ENCODE results near the gene TTC12. TPM values are rescaled to one million over a fixed set of nuclear protein-coding genes. Genes with fewer than 3 reads are reported as not detected.

TTC12 gene
- total and polyA plus RNA-seq, 9 of the 15 experiments (the other 6 are each of a cell fraction or from before 2014, with no cell fraction given): 5.1 to 19.9 (median 13.4) TPM

DNA sequence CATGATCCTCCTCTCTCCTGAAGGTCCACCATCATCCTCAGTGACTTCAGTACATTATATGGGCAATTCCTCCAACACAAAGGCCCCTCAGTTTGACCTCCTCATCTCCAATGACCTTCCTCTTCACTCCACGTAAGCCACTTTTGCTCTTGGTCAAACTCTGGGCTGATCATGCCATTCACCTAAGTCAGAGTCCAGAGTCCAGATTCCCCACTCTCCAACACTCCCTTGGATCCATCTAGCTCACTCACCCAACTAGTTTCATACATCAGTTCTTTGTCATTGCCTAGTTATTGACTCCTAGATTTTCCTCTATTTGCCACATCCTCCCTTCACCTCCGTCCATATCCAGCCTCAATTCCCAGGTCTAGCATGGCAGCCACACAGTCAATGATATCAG is 30.5 kb upstream of the TTC12 start:
- no peaks in the 10 kb centered on the region for H3K36me3 ChIP-seq (ENCODE audit: control insufficient read depth, insufficient read depth, low read length)
- no peaks in the 10 kb centered on the region for H3K9me1 ChIP-seq (ENCODE audit: control insufficient read depth, insufficient read depth, low read length)
- no peaks in the 10 kb centered on the region for H4K20me1 ChIP-seq (replicated peaks; ENCODE audit: control insufficient read depth, insufficient read depth, low read length)
- in situ Hi-C loops (cut with MboI) (loop anchor here (10.0 kb wide), 1 partner anchor 699 kb away; no protein-coding TSS in a partner anchor), intact Hi-C loops (cut with micrococcal nuclease) (no loop called here)
- ChIA-PET POLR2A (no interaction called here), CTCF (ENCODE audit: low intra/inter-chr PET ratio) (no interaction called here)
- peaks cover 0 to 31% of the 10 kb centered on the region in 2 experiments; a peak in 3 of 5 replicates for H3K27me3 ChIP-seq (ENCODE audit: control insufficient read depth in 2 of 2, insufficient read depth in 2 of 2, low read length in 2 of 2)
- H3K9me3 ChIP-seq (replicated peaks; ENCODE audit: control insufficient read depth, insufficient read depth, low read depth, low read length): no peaks in the 10 kb centered on the region
- TF ChIP-seq CC2D1A (IDR thresholded peaks at IDR 0.05): no peak
- TF ChIP-seq, protein P1, sequence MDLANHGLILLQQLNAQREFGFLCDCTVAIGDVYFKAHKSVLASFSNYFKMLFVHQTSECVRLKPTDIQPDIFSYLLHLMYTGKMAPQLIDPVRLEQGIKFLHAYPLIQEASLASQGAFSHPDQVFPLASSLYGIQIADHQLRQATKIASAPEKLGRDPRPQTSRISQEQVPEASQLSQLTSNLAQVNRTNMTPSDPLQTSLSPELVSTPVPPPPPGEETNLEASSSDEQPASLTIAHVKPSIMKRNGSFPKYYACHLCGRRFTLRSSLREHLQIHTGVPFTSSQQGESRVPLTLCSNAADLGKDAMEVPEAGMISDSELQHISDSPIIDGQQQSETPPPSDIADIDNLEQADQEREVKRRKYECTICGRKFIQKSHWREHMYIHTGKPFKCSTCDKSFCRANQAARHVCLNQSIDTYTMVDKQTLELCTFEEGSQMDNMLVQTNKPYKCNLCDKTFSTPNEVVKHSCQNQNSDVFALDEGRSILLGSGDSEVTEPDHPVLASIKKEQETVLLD (IDR thresholded peaks at IDR 0.05): no peak
- TF ChIP-seq, protein P2, sequence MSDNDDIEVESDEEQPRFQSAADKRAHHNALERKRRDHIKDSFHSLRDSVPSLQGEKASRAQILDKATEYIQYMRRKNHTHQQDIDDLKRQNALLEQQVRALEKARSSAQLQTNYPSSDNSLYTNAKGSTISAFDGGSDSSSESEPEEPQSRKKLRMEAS (CRISPR knock-in tag; IDR thresholded peaks at IDR 0.05): no peak
- no peak for TF ChIP-seq PTRF (tag; IDR thresholded peaks at IDR 0.05)
- no peak for TF ChIP-seq ADNP (tag; IDR thresholded peaks at IDR 0.05)
- no peak for TF ChIP-seq CBX2 (IDR thresholded peaks at IDR 0.05; ENCODE audit: insufficient read depth, low read length, poor library complexity, severe bottlenecking)
- no peak for TF ChIP-seq STAT5A (IDR thresholded peaks at IDR 0.05; ENCODE audit: borderline replicate concordance, low read length)
- no peak for TF ChIP-seq RBM39 (optimal IDR thresholded peaks at IDR 0.05; ENCODE audit: low read depth, low read length)
- TF ChIP-seq, protein P3, sequence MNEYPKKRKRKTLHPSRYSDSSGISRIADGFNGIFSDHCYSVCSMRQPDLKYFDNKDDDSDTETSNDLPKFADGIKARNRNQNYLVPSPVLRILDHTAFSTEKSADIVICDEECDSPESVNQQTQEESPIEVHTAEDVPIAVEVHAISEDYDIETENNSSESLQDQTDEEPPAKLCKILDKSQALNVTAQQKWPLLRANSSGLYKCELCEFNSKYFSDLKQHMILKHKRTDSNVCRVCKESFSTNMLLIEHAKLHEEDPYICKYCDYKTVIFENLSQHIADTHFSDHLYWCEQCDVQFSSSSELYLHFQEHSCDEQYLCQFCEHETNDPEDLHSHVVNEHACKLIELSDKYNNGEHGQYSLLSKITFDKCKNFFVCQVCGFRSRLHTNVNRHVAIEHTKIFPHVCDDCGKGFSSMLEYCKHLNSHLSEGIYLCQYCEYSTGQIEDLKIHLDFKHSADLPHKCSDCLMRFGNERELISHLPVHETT (CRISPR knock-in tag; conservative IDR thresholded peaks at IDR 0.05 in 1 of 2, IDR thresholded peaks at IDR 0.05 in 1 of 2): no peak
- TF ChIP-seq CBX5 (IDR thresholded peaks at IDR 0.05; ENCODE audit: borderline replicate concordance, low read depth): no peak
- TF ChIP-seq BDP1 (IDR thresholded peaks at IDR 0.05; ENCODE audit: insufficient read depth, insufficient read length): no peak
- TF ChIP-seq GABPB1 (CRISPR knock-in tag; IDR thresholded peaks at IDR 0.05): no peak
- no peak for TF ChIP-seq ZNF140 (CRISPR knock-in tag; IDR thresholded peaks at IDR 0.05)
- no peak for TF ChIP-seq ZNF146 (CRISPR knock-in tag; IDR thresholded peaks at IDR 0.05; ENCODE audit: unreplicated experiment)
- TF ChIP-seq ZNF184 (CRISPR knock-in tag; IDR thresholded peaks at IDR 0.05): no peak
- TF ChIP-seq CBFA2T2 (conservative IDR thresholded peaks at IDR 0.05): no peak
- TF ChIP-seq KLF6 (CRISPR knock-in tag; IDR thresholded peaks at IDR 0.05; ENCODE audit: borderline replicate concordance): no peak
- TF ChIP-seq HDGF (IDR thresholded peaks at IDR 0.05): no peak
- no peak for TF ChIP-seq SPI1 (IDR thresholded peaks at IDR 0.05; ENCODE audit: borderline replicate concordance, low read depth, low read length)
- 0% methylated on average over 2 of the region's 2 CpGs for WGBS (ENCODE audit: insufficient coverage, low coverage, missing lambda C conversion rate)
- H3K4me3 ChIP-seq: no peak overlapping the region
- no peaks in the 10 kb centered on the region for H3K79me2 ChIP-seq (ENCODE audit: control insufficient read depth, insufficient read depth, low read length)
- H2AFZ ChIP-seq (ENCODE audit: low read depth, low read length): no peak overlapping the region
- DNase-seq (ENCODE audit: extremely low read depth in 1 of 4, low spot score in 3 of 4) (no peak), FAIRE-seq (no peak), ATAC-seq (no peak)
- no TSS peak for BruUV-seq (replicated peaks)
- H3K4me2 ChIP-seq (ENCODE audit: insufficient read depth, low read length): no peak overlapping the region
- no peak overlapping the region for H3K9ac ChIP-seq (ENCODE audit: insufficient read depth in 1 of 2, low read depth in 2 of 2, low read length in 2 of 2)
- H3K4me1 ChIP-seq (replicated peaks in 1 of 2; ENCODE audit: control insufficient read depth in 2 of 2, insufficient read depth in 2 of 2, low read length in 2 of 2): no peaks in the 10 kb centered on the region
- H3K27ac ChIP-seq (ENCODE audit: extremely low read depth, low read depth, low read length): no peak overlapping the region
